ENCODE data around the gene SLC30A3.

SLC30A3 gene

DNA sequence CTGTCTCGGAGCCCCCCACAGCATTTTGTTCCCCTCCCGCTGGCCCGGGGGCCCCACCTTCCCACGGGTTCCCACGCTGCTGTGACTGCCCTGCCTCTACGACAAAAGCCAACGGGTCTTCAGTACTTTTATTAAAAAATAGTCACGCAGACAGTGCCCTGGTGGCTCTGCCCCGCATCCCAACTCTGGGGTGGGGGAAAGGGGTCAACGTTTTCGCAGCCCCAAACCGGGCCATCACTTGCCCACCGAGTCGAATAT, 44.4 kb upstream of the SLC30A3 start:
- H3K36me3 Mint-ChIP-seq (ENCODE audit: low read depth), result peaks cover 23% of the 10 kb centered on the region
- TF ChIP-seq, protein P1, sequence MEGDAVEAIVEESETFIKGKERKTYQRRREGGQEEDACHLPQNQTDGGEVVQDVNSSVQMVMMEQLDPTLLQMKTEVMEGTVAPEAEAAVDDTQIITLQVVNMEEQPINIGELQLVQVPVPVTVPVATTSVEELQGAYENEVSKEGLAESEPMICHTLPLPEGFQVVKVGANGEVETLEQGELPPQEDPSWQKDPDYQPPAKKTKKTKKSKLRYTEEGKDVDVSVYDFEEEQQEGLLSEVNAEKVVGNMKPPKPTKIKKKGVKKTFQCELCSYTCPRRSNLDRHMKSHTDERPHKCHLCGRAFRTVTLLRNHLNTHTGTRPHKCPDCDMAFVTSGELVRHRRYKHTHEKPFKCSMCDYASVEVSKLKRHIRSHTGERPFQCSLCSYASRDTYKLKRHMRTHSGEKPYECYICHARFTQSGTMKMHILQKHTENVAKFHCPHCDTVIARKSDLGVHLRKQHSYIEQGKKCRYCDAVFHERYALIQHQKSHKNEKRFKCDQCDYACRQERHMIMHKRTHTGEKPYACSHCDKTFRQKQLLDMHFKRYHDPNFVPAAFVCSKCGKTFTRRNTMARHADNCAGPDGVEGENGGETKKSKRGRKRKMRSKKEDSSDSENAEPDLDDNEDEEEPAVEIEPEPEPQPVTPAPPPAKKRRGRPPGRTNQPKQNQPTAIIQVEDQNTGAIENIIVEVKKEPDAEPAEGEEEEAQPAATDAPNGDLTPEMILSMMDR (IDR thresholded peaks at IDR 0.05; ENCODE audit: unreplicated experiment in 3 of 3), result no peak
- H3K27me3 Mint-ChIP-seq (ENCODE audit: low read depth), result peaks cover 59% of the 10 kb centered on the region
- peaks cover 6% of the 10 kb centered on the region for H3K9me3 Mint-ChIP-seq
- H3K27ac Mint-ChIP-seq, result no peak overlapping the region
- H3K4me1 Mint-ChIP-seq, result no peaks in the 10 kb centered on the region
- no peak overlapping the region for H3K4me3 Mint-ChIP-seq

DNA sequence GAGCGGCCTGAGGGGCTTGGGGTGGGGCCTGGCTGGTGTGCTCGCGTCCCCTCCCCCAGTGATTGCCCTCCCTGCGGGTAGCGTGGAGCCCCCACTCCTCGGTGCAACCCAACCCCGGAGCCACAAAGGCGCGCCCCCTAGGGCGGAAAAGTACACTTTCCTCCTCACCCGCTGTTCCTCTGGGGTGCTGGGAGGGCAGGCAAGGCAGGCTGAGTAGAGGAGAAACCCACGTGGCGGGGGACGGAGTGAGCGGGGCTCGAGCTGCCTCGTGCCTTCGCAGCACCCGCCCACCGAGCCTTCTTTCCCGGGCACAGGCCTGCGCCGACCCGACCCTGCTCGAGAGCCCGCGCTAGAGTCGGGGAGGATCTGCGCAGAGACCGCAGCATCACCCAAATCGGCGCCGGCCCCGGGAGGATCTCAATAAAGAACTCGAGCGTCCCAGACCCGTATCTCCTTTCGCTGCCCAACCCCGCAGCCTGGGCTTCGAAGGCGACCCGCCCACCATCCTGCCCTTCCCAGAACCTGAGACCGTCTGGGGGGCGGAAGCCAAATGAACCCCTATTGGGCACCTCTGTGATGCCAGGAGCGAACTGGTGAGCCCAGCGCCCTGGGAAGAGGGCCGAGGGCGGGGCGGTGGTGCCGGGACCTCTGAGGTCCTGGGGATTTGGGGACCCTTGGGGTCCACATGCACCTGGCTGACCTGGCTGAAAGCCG, 43.9 kb upstream of the SLC30A3 start:
- Mint-ChIP-seq H3K4me1 (no peaks in the 10 kb centered on the region), H3K9me3 (peaks cover 6% of the 10 kb centered on the region), H3K4me3 (no peak overlapping the region), H3K27ac (no peak overlapping the region), H3K36me3 (ENCODE audit: low read depth) (peaks cover 18% of the 10 kb centered on the region), H3K27me3 (ENCODE audit: low read depth) (peaks cover 58% of the 10 kb centered on the region)
- TF ChIP-seq, protein P1 (IDR thresholded peaks at IDR 0.05; ENCODE audit: unreplicated experiment in 3 of 3), result no peak

DNA sequence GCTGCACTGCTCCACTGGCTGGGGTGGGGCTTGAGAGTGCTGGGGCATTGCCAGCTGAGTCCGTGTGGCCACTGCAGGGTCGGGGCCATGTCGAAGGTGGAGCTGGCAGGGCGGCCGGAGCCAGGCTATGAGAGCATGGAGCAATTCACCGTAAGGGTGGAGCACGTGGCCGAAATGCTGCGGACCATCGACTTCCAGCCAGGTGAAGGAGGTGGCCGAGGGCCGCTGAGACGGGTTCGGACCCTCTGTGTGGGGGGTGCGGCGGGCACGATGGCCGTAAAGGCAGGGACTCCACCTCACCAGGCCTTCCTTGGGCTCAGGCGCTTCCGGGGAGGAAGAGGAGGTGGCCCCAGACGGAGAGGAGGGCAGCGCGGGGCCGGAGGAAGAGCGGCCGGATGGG, 43.3 kb upstream of the SLC30A3 start:
- H3K4me1 Mint-ChIP-seq, result no peaks in the 10 kb centered on the region
- peaks cover 6% of the 10 kb centered on the region for H3K9me3 Mint-ChIP-seq
- TF ChIP-seq, protein P1 (IDR thresholded peaks at IDR 0.05; ENCODE audit: unreplicated experiment in 3 of 3), result no peak
- no peak overlapping the region for H3K27ac Mint-ChIP-seq
- peaks cover 12% of the 10 kb centered on the region for H3K36me3 Mint-ChIP-seq (ENCODE audit: low read depth)
- no peak overlapping the region for H3K4me3 Mint-ChIP-seq
- peaks cover 58% of the 10 kb centered on the region for H3K27me3 Mint-ChIP-seq (ENCODE audit: low read depth)

DNA sequence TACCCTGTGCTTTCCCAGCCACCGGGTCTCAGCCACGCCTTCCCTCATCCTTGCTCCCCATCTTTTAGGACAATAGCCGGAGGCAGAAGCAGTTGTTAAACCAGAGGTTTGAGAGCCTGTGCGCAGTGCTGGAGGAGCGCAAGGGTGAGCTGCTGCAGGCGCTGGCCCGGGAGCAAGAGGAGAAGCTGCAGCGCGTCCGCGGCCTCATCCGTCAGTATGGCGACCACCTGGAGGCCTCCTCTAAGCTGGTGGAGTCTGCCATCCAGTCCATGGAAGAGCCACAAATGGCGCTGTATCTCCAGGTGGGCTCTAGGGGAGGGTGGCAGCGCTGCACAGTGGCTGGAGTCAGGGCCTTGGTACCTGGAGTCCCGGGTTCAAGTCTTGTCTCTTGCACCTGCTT, 42.7 kb upstream of the SLC30A3 start:
- H3K4me3 Mint-ChIP-seq, result no peak overlapping the region
- H3K27me3 Mint-ChIP-seq (ENCODE audit: low read depth), result peaks cover 58% of the 10 kb centered on the region
- no peak overlapping the region for H3K27ac Mint-ChIP-seq
- H3K9me3 Mint-ChIP-seq, result peaks cover 6% of the 10 kb centered on the region
- H3K4me1 Mint-ChIP-seq, result no peaks in the 10 kb centered on the region
- H3K36me3 Mint-ChIP-seq (ENCODE audit: low read depth), result peaks cover 10% of the 10 kb centered on the region
- TF ChIP-seq, protein P1 (IDR thresholded peaks at IDR 0.05; ENCODE audit: unreplicated experiment in 3 of 3), result no peak

DNA sequence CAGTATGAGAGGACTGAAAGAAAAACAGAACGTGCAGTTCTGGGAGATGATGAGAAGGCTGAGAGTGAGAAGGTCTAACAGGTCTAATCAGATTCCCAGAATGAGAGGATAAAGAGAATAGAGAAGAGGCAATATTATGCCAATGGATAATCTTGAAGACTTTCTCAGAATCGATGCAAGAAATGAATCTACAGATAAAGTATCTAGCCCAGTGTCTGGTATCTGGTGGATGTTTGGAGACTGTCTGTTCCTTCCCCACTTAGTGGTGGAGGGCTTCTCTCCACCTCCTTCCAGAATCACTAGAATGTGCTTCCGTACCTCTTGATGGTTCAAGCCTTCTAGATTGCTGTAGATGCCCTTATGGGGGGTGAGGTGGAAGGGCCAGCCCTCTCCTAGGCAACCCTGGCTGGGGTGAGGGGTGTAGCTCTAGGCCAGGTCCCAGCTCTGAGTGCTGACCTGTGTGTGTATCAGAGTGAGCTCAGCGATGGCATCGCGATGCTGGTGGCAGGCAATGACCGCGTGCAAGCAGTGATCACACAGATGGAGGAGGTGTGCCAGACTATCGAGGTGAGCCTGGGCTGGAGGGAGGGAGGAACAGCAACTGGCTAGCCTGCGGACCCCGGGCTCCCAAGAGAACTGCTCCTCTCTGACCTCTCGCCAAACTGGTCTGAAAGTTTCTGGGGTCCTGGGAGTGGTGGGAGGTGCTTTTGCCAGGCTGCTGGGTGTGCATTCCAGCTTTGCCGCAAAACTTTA, 41.8 kb upstream of the SLC30A3 start:
- Mint-ChIP-seq H3K27ac (no peak overlapping the region), H3K4me3 (no peak overlapping the region), H3K4me1 (no peaks in the 10 kb centered on the region), H3K27me3 (ENCODE audit: low read depth) (peaks cover 54% of the 10 kb centered on the region), H3K9me3 (peaks cover 6% of the 10 kb centered on the region), H3K36me3 (ENCODE audit: low read depth) (peaks cover 7% of the 10 kb centered on the region)
- TF ChIP-seq, protein P1 (IDR thresholded peaks at IDR 0.05; ENCODE audit: unreplicated experiment in 3 of 3), result no peak
